K562 (cell line): ENCODE data around the gene MARS1. TPM values are rescaled to one million over a fixed set of nuclear protein-coding genes. Genes with fewer than 3 reads are reported as not detected.

Experiments used
- BRD4 ChIP-seq: fragments of 200-600 bp; sonication (generic); IDR thresholded peaks from 2 replicates; pipeline ENCODE4 v1.6.1; 2017; ENCODE audit warnings: inconsistent platforms
- CC2D1A ChIP-seq: fragments of 450-650 bp; IDR thresholded peaks from 2 replicates; pipeline ENCODE4 v1.6.1; 2017; ENCODE audit warnings: mild to moderate bottlenecking
- ERF ChIP-seq: fragments of 450-650 bp; formaldehyde crosslinking; IDR thresholded peaks from 2 replicates; pipeline ENCODE4 v1.4.0; 2020; ENCODE audit warnings: mild to moderate bottlenecking, mixed read lengths
- FUS ChIP-seq: fragments of 200-400 bp; formaldehyde crosslinking; optimal IDR thresholded peaks from 2 replicates; pipeline ENCODE3; 2017; ENCODE audit warnings: low read depth, low read length
- IRF2 ChIP-seq: sonication (generic); formaldehyde crosslinking; IDR thresholded peaks from 2 replicates; pipeline ENCODE4 v1.8.1; 2022; ENCODE audit warnings: mild to moderate bottlenecking, missing genetic modification reagents
- SRSF3 ChIP-seq: fragments of 200-400 bp; formaldehyde crosslinking; IDR thresholded peaks from 2 replicates; pipeline ENCODE4 v1.6.1; 2016; ENCODE audit warnings: mild to moderate bottlenecking, low read length, moderate library complexity; ENCODE audit not compliant: insufficient read depth
- ZNF75A ChIP-seq: fragments of 450-650 bp; formaldehyde crosslinking; IDR thresholded peaks from 2 replicates; pipeline ENCODE4 v1.4.0; 2020; ENCODE audit warnings: mild to moderate bottlenecking
- polyA plus RNA-seq, 8 experiments: library from polyadenylated mRNA; depleted of rRNA in 4 of 8; stranded (reverse) in 5 of 8; unstranded in 3 of 8; fragments of >200 nt; fragmentation: Nextera tagmentation in 2 of 8; fragmentation: Illumina TruSeq in 1 of 8; extraction: Ambion mirVana in 2 of 8; extraction: Trizol in 1 of 8; gene quantifications; 2 replicates each; pipeline versions ENCODE4 v1.2.1 to v1.2.3, GENCODE V29; 2011 to 2014; ENCODE audit warnings: inconsistent platforms in 1 of 8, missing spikeins in 1 of 8
- total RNA-seq, 7 experiments: library from RNA; depleted of rRNA in 6 of 7; stranded (reverse); fragments of >200 nt in 6 of 7; fragmentation: Illumina TruSeq in 2 of 7; extraction: Trizol in 2 of 7; gene quantifications; 2 replicates each; pipeline versions ENCODE4 v1.2.1 to v1.2.3, GENCODE V29; 2011 to 2021; ENCODE audit warnings: low replicate concordance in 1 of 7
- TF ChIP-seq, protein P1 (sequence below): fragments of 200-600 bp; sonication (generic); IDR thresholded peaks from one replicate; pipeline ENCODE4 v1.6.1; 2012; ENCODE audit warnings: mild to moderate bottlenecking, low read depth, low read length, inconsistent platforms
- TF ChIP-seq, protein P2 (sequence below), 3 experiments: fragments of 200-800 bp in 1 of 3; fragments of 250-450 bp in 1 of 3; fragments of 450-650 bp in 1 of 3; sonication (Bioruptor Pico) in 1 of 3; sonication (Bioruptor generic) in 1 of 3; formaldehyde crosslinking in 1 of 3; IDR thresholded peaks; 2 replicates each; pipeline versions ENCODE4 v1.6.1 to v1.8.0; 2016 to 2022; ENCODE audit warnings: mild to moderate bottlenecking in 2 of 3, missing genetic modification characterization in 2 of 3, missing compliant biosample characterization in 1 of 3, moderate library complexity in 1 of 3
- TF ChIP-seq, protein P3 (sequence below): fragments of 450-650 bp; IDR thresholded peaks from 2 replicates; pipeline ENCODE4 v1.7.0; 2016; ENCODE audit warnings: borderline replicate concordance

Gene MARS1
- total and polyA plus RNA-seq, 9 of the 15 experiments (the other 6 are each of a cell fraction or from before 2014, with no cell fraction given) = 117 to 382 (median 220) TPM

DNA sequence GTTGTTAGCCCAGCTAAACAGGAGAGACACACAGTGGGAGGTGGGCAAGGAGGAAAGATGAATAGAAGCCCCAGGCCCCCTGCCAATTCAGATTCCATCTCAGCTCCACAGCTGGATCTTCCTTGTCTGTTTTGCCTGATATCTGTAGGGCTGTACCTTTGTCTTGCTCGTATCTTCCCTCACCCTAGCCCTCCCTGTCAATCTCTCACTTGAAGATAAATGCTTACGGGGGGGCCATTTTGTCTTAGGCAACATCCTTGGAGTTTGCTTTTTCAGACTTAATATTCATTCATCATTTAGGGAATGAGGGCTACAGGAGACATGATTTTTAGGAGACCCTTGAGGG, 64.4 kb downstream of the MARS1 start (continued):
- TF ChIP-seq, protein P1, sequence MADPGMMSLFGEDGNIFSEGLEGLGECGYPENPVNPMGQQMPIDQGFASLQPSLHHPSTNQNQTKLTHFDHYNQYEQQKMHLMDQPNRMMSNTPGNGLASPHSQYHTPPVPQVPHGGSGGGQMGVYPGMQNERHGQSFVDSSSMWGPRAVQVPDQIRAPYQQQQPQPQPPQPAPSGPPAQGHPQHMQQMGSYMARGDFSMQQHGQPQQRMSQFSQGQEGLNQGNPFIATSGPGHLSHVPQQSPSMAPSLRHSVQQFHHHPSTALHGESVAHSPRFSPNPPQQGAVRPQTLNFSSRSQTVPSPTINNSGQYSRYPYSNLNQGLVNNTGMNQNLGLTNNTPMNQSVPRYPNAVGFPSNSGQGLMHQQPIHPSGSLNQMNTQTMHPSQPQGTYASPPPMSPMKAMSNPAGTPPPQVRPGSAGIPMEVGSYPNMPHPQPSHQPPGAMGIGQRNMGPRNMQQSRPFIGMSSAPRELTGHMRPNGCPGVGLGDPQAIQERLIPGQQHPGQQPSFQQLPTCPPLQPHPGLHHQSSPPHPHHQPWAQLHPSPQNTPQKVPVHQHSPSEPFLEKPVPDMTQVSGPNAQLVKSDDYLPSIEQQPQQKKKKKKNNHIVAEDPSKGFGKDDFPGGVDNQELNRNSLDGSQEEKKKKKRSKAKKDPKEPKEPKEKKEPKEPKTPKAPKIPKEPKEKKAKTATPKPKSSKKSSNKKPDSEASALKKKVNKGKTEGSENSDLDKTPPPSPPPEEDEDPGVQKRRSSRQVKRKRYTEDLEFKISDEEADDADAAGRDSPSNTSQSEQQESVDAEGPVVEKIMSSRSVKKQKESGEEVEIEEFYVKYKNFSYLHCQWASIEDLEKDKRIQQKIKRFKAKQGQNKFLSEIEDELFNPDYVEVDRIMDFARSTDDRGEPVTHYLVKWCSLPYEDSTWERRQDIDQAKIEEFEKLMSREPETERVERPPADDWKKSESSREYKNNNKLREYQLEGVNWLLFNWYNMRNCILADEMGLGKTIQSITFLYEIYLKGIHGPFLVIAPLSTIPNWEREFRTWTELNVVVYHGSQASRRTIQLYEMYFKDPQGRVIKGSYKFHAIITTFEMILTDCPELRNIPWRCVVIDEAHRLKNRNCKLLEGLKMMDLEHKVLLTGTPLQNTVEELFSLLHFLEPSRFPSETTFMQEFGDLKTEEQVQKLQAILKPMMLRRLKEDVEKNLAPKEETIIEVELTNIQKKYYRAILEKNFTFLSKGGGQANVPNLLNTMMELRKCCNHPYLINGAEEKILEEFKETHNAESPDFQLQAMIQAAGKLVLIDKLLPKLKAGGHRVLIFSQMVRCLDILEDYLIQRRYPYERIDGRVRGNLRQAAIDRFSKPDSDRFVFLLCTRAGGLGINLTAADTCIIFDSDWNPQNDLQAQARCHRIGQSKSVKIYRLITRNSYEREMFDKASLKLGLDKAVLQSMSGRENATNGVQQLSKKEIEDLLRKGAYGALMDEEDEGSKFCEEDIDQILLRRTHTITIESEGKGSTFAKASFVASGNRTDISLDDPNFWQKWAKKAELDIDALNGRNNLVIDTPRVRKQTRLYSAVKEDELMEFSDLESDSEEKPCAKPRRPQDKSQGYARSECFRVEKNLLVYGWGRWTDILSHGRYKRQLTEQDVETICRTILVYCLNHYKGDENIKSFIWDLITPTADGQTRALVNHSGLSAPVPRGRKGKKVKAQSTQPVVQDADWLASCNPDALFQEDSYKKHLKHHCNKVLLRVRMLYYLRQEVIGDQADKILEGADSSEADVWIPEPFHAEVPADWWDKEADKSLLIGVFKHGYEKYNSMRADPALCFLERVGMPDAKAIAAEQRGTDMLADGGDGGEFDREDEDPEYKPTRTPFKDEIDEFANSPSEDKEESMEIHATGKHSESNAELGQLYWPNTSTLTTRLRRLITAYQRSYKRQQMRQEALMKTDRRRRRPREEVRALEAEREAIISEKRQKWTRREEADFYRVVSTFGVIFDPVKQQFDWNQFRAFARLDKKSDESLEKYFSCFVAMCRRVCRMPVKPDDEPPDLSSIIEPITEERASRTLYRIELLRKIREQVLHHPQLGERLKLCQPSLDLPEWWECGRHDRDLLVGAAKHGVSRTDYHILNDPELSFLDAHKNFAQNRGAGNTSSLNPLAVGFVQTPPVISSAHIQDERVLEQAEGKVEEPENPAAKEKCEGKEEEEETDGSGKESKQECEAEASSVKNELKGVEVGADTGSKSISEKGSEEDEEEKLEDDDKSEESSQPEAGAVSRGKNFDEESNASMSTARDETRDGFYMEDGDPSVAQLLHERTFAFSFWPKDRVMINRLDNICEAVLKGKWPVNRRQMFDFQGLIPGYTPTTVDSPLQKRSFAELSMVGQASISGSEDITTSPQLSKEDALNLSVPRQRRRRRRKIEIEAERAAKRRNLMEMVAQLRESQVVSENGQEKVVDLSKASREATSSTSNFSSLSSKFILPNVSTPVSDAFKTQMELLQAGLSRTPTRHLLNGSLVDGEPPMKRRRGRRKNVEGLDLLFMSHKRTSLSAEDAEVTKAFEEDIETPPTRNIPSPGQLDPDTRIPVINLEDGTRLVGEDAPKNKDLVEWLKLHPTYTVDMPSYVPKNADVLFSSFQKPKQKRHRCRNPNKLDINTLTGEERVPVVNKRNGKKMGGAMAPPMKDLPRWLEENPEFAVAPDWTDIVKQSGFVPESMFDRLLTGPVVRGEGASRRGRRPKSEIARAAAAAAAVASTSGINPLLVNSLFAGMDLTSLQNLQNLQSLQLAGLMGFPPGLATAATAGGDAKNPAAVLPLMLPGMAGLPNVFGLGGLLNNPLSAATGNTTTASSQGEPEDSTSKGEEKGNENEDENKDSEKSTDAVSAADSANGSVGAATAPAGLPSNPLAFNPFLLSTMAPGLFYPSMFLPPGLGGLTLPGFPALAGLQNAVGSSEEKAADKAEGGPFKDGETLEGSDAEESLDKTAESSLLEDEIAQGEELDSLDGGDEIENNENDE = no peak
- TF ChIP-seq, protein P2, sequence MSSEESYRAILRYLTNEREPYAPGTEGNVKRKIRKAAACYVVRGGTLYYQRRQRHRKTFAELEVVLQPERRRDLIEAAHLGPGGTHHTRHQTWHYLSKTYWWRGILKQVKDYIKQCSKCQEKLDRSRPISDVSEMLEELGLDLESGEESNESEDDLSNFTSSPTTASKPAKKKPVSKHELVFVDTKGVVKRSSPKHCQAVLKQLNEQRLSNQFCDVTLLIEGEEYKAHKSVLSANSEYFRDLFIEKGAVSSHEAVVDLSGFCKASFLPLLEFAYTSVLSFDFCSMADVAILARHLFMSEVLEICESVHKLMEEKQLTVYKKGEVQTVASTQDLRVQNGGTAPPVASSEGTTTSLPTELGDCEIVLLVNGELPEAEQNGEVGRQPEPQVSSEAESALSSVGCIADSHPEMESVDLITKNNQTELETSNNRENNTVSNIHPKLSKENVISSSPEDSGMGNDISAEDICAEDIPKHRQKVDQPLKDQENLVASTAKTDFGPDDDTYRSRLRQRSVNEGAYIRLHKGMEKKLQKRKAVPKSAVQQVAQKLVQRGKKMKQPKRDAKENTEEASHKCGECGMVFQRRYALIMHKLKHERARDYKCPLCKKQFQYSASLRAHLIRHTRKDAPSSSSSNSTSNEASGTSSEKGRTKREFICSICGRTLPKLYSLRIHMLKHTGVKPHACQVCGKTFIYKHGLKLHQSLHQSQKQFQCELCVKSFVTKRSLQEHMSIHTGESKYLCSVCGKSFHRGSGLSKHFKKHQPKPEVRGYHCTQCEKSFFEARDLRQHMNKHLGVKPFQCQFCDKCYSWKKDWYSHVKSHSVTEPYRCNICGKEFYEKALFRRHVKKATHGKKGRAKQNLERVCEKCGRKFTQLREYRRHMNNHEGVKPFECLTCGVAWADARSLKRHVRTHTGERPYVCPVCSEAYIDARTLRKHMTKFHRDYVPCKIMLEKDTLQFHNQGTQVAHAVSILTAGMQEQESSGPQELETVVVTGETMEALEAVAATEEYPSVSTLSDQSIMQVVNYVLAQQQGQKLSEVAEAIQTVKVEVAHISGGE (CRISPR knock-in tag; IDR thresholded peaks at IDR 0.05) = peak in 1 of 3 experiments; percentile 45; a peak in 1 of 6 replicates
- no peak for TF ChIP-seq SRSF3
- peak; percentile 81; the same call in 1 of the 2 replicates for TF ChIP-seq CC2D1A
- no peak for TF ChIP-seq BRD4
- TF ChIP-seq, protein P3, sequence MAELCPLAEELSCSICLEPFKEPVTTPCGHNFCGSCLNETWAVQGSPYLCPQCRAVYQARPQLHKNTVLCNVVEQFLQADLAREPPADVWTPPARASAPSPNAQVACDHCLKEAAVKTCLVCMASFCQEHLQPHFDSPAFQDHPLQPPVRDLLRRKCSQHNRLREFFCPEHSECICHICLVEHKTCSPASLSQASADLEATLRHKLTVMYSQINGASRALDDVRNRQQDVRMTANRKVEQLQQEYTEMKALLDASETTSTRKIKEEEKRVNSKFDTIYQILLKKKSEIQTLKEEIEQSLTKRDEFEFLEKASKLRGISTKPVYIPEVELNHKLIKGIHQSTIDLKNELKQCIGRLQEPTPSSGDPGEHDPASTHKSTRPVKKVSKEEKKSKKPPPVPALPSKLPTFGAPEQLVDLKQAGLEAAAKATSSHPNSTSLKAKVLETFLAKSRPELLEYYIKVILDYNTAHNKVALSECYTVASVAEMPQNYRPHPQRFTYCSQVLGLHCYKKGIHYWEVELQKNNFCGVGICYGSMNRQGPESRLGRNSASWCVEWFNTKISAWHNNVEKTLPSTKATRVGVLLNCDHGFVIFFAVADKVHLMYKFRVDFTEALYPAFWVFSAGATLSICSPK = no peak
- no peak for TF ChIP-seq ZNF75A (CRISPR knock-in tag)
- TF ChIP-seq IRF2 (CRISPR knock-in tag) = no peak
- no peak for TF ChIP-seq FUS
- no peak for TF ChIP-seq ERF (CRISPR knock-in tag)
